Left ventricle myocardium superior (tissue), 1 donor: ENCODE results near the gene ERFE. TPM values are rescaled to one million over a fixed set of nuclear protein-coding genes. Genes with fewer than 3 reads are reported as not detected.
"Not testable (repeated sequence)": the region's sequence is repeated elsewhere in the genome, so short reads cannot be mapped to it uniquely, and the experiment has no call there.

Experiments
- ATAC-seq: fragments of 200-7000 bp; cut with Tn5 transposase; one replicate; pipeline ENCODE4 v1.9.1; 2020; ENCODE audit warnings: mild to moderate bottlenecking, moderate library complexity
- DNase-seq: peaks from one replicate; pipeline ENCODE4 v3.0.0-alpha.2; 2020
- intact Hi-C: fragments of 100-400 bp; cut with micrococcal nuclease; formaldehyde crosslinking; loops from one replicate; pipeline ENCODE4 v1.11.0; 2022
- long read RNA-seq: library from polyadenylated mRNA; unstranded; transcript quantifications from one replicate; pipeline ENCODE4 v2.0.0, GENCODE V29; 2021
- total RNA-seq: library from RNA; stranded (reverse); fragmentation: NEBNext Ultra II Directional; extraction: Animal tissue kit (Norgen Biotek cat#: 25700); gene quantifications from one replicate; pipeline ENCODE4 v1.2.1, GENCODE V29; 2021
- donor health status: DM: no; HTN: yes; CAD: no; lungs with severe emphysema.

ERFE gene
- total RNA-seq, result not detected
- long read RNA-seq, result 0 reads

- ATAC-seq (peak; percentile 49), DNase-seq (peak; percentile 59)
- intact Hi-C loops, result no loop called here
These were observed at the start of gene ERFE for GRCh38 chr2:238158509-238159070. ERFE (plus strand) TSS chr2:238158970; CDS start chr2:238159008, 38 bp downstream.

GRCh38 chr2:238113611-238114010, 45.2 kb upstream of the ERFE start:
- ATAC-seq, result no peak
- DNase-seq, result no peak
- intact Hi-C loops, result no loop called here

- ATAC-seq, result no peak
- no peak for DNase-seq
- intact Hi-C loops, result no loop called here
These were observed 44.4 kb upstream of the ERFE start for GRCh38 chr2:238114331-238114841.

- ATAC-seq, result no peak
- intact Hi-C loops, result no loop called here
- no peak for DNase-seq
These were observed 43.7 kb upstream of the ERFE start for GRCh38 chr2:238114851-238115660.

- DNase-seq, intact Hi-C loops, ATAC-seq: not testable (repeated sequence)
These were observed 43.1 kb upstream of the ERFE start for GRCh38 chr2:238115709-238116108.

- DNase-seq, result peak; percentile 26
- intact Hi-C loops, result no loop called here
- ATAC-seq, result no peak
These were observed 42.2 kb upstream of the ERFE start for GRCh38 chr2:238116298-238117198.

GRCh38 chr2:238117199-238118154, 41.3 kb upstream of the ERFE start:
- ATAC-seq (no peak), DNase-seq (peak; percentile 28)
- intact Hi-C loops, result no loop called here

- intact Hi-C loops, result no loop called here
- no peak for ATAC-seq
- DNase-seq, result peak; percentile 20
These were observed 38.9 kb upstream of the ERFE start for GRCh38 chr2:238119756-238120462.

GRCh38 chr2:238120463-238121298, 38.1 kb upstream of the ERFE start:
- peak; percentile 54 for DNase-seq
- intact Hi-C loops, result no loop called here
- peak; percentile 58 for ATAC-seq

GRCh38 chr2:238121511-238122286, 37.1 kb upstream of the ERFE start:
- ATAC-seq (no peak), DNase-seq (peak; percentile 23)
- intact Hi-C loops, result no loop called here

- DNase-seq (peak; percentile 25), ATAC-seq (no peak)
- intact Hi-C loops, result no loop called here
These were observed 36.2 kb upstream of the ERFE start for GRCh38 chr2:238122287-238123217.

GRCh38 chr2:238123218-238123971, 35.4 kb upstream of the ERFE start:
- peak; percentile 17 for DNase-seq
- intact Hi-C loops, result no loop called here
- no peak for ATAC-seq

- intact Hi-C loops, result no loop called here
- ATAC-seq (no peak), DNase-seq (no peak)
These were observed 34.7 kb upstream of the ERFE start for GRCh38 chr2:238123991-238124470.

- ATAC-seq (no peak), DNase-seq (no peak)
- intact Hi-C loops, result no loop called here
These were observed 34.2 kb upstream of the ERFE start for GRCh38 chr2:238124488-238125126.
